UCSD-AML1 (cell line): Measurements from ENCODE around the gene KCNQ1.

Experiments used
- DNase-seq: peaks from one replicate; lab custom pipeline; 2025; ENCODE audit not compliant: unreplicated experiment; lab: John Stamatoyannopoulos, UW

KCNQ1 gene

GRCh38 chr11:2423157-2424025, 21.4 kb upstream of the KCNQ1 start:
- DNase-seq: no peak

GRCh38 chr11:2424811-2425495, 19.9 kb upstream of the KCNQ1 start:
- no peak for DNase-seq

- DNase-seq: no peak
Observed at GRCh38 chr11:2425506-2425905, 19.3 kb upstream of the KCNQ1 start.

- DNase-seq: no peak
Observed at GRCh38 chr11:2426221-2426620, 18.6 kb upstream of the KCNQ1 start.

- no peak for DNase-seq
Observed at GRCh38 chr11:2426826-2427521, 17.8 kb upstream of the KCNQ1 start.

GRCh38 chr11:2427721-2428321, 17.0 kb upstream of the KCNQ1 start:
- no peak for DNase-seq

- DNase-seq: peak; percentile 76
Observed at GRCh38 chr11:2428322-2428795, 16.4 kb upstream of the KCNQ1 start.

GRCh38 chr11:2431395-2431794, 13.4 kb upstream of the KCNQ1 start:
- DNase-seq: no peak

- DNase-seq: no peak
Observed at GRCh38 chr11:2432171-2432621, 12.6 kb upstream of the KCNQ1 start.

GRCh38 chr11:2432628-2433071, 12.2 kb upstream of the KCNQ1 start:
- DNase-seq: no peak

- no peak for DNase-seq
Observed at GRCh38 chr11:2433106-2433925, 11.5 kb upstream of the KCNQ1 start.

- no peak for DNase-seq
Observed at GRCh38 chr11:2434008-2434407, 10.8 kb upstream of the KCNQ1 start.

GRCh38 chr11:2434506-2435255, 10.1 kb upstream of the KCNQ1 start:
- DNase-seq: no peak

- DNase-seq: no peak
Observed at GRCh38 chr11:2435288-2436012, 9.4 kb upstream of the KCNQ1 start.

- no peak for DNase-seq
Observed at GRCh38 chr11:2436013-2436520, 8.7 kb upstream of the KCNQ1 start.

- DNase-seq: no peak
Observed at GRCh38 chr11:2436521-2437031, 8.2 kb upstream of the KCNQ1 start.

- DNase-seq: no peak
Observed at GRCh38 chr11:2437516-2437915, 7.3 kb upstream of the KCNQ1 start.

- no peak for DNase-seq
Observed at GRCh38 chr11:2439820-2440219, 5.0 kb upstream of the KCNQ1 start.
